Measurements from ENCODE around the gene TARBP1.

TARBP1 gene

DNA sequence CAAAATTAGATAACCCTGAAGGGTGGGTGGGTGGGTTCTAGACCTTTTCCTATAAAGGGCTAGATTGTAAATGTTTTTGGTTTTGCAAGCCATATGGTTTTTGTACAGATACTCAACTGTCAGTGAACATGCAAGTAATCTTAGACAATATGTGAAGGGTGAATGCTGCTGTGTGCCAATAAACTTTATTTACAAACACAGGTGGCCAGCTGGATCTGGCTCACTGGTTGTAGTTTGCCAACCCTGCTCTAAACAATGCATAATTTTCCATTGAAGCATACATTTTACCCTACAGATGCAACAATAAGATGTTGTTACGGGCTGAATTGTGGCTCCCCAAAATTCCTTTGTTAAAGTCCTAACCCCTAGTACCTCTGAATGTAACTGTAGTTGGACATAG is 18.6 kb upstream of the TARBP1 start:
- TF ChIP-seq, protein P1, sequence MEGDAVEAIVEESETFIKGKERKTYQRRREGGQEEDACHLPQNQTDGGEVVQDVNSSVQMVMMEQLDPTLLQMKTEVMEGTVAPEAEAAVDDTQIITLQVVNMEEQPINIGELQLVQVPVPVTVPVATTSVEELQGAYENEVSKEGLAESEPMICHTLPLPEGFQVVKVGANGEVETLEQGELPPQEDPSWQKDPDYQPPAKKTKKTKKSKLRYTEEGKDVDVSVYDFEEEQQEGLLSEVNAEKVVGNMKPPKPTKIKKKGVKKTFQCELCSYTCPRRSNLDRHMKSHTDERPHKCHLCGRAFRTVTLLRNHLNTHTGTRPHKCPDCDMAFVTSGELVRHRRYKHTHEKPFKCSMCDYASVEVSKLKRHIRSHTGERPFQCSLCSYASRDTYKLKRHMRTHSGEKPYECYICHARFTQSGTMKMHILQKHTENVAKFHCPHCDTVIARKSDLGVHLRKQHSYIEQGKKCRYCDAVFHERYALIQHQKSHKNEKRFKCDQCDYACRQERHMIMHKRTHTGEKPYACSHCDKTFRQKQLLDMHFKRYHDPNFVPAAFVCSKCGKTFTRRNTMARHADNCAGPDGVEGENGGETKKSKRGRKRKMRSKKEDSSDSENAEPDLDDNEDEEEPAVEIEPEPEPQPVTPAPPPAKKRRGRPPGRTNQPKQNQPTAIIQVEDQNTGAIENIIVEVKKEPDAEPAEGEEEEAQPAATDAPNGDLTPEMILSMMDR (conservative IDR thresholded peaks at IDR 0.05), result no peak
- TF ChIP-seq ZFX (IDR thresholded peaks at IDR 0.05), result no peak
- no peak overlapping the region for H3K27ac ChIP-seq

DNA sequence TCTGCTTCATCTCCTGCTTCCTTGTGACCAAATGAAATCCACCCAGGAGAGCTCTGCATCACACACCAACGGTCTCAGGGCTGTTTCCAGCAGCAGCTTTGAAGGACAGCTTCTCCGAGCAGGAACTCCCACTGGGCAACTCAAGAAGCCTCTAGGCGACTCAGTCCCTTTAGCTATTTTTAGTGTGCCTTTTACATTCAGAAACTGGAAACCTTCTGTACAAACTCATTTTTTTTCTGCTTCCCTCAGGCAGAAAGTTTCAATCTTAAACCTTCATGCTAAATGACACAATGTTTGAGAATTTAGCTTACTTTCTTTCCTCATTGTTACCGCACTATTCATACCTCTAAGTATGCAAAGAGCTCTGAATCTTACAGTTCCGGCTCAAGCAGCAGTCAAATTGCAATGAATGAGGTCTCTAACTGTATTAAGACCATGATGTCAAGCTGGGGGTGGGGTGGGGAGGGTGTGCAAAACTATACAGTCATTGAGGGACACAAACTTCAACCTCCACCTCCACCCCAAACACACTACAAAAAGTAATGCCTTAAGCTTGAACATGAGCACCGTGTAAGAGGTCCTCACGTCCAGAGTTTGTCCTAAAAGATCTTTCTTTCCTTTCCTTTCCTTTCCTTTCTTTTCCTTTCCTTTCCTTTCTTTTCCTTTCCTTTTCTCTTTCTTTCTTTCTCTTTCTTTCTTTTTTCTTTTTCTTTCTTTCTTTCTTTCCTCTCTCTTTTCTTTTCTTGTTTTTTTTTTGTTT is 16.4 kb upstream of the TARBP1 start:
- no peak overlapping the region for H3K27ac ChIP-seq

DNA sequence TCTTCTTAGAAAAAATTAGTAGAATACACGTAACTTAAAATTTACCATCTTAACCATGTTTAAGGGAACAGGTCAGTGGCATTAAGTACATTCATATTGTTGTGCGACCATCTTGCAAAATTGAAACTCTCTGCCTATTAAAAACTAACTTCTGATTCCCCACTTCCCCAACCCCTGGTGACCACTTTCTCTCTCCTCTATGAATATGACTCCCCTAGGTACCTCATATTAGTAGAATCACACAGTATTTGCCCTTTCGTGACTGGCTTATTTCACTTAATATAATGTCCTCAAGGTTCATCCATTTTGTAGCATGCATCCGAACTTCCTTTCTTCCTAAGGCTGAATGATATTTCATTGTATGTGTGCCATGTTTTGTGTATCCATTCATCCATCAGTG is 15.1 kb upstream of the TARBP1 start:
- no peak overlapping the region for H3K27ac ChIP-seq
- TF ChIP-seq, protein P1 (conservative IDR thresholded peaks at IDR 0.05), result no peak

More for the DNA sequence above, 16.4 kb upstream of the TARBP1 start:
- no peak for TF ChIP-seq ZFX (IDR thresholded peaks at IDR 0.05)
- TF ChIP-seq, protein P1 (conservative IDR thresholded peaks at IDR 0.05), result no peak

DNA sequence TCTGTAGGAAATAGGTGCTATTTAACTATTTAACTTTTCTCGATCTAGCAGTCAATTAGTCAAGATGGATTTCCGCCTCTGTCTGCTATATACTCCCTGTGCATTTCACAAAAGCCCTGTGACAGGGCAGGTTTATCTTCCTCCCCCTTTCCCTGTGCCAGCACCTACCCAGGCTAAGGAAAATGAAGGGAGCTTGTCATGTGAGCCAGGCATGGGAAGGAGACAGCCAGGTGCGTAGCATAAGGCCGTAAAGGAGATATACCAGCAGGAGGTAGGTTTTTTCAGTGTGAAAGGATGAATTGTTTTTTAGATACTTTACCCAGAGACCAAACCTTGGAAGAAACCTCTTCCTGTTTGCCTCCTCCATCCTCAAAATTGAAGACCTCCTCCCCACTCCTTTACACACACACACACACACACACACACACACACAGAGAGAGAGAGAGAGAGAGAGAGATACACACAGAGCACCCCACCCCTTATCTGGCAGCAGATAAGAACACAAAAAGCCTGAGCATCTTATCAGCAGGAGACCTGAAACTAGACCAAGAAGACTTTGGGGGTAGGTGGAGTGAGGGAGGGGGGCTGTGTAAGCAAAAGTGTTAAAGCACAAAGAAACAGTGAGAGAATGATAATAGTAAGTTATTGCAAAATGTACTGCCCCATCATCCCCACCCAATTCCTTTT is 12.0 kb upstream of the TARBP1 start:
- TF ChIP-seq, protein P1 (conservative IDR thresholded peaks at IDR 0.05), result no peak
- no peak for TF ChIP-seq ZFX (IDR thresholded peaks at IDR 0.05)
- no peak overlapping the region for H3K27ac ChIP-seq

DNA sequence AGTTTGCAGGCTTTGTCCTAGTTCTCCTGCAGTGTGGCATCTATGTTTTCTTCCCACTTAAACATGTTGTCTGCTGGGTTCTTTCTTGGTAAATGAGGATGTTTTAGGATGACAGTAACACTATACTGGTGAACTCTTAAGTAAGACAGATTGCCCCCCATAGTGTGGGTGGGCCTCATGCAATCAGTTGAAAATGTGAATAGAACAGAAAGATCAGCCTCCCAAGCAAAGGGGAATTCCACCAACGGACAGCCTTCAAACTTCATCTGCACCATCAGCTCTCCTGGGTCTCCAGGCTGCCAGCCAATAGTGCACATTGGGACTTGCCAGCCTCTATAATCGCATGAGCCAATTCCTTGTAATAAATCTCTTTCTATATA is 10.7 kb upstream of the TARBP1 start:
- H3K27ac ChIP-seq, result no peak overlapping the region
- no peak for TF ChIP-seq ZFX (IDR thresholded peaks at IDR 0.05)
- TF ChIP-seq, protein P1 (conservative IDR thresholded peaks at IDR 0.05), result no peak

DNA sequence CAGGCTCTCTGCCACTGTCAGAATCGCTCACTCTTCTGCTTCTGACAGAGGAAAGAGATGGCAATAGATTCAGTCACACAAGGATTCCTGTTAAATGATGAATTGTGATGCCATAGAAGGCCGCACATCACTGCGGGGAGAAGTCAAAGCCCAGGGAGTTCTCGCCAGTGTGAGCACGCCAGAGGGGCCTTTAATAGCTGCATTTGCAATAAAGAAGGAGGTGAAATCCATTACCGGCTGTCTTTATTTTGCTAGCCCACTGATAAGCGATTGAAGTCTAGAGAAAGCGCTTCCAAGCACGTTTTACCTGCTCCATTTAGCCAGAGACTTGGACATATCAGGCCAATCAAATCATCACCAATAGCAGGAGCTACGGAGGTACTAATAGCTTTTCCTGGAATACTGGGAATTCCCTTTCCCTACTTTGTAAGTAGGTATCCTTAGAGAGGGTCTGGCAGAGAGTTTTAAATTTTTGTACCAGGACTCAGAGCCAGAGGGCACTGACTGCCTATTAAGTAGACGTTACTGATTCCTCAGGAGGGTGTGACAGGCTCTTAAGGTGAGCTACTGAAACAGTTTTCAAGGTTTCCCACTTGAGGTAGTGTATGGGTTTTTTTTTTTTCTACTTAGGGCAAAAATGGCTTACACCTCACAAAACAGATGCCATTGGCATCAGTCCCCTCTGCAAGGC is 10.2 kb upstream of the TARBP1 start:
- TF ChIP-seq, protein P1 (conservative IDR thresholded peaks at IDR 0.05), result no peak
- no peak for TF ChIP-seq ZFX (IDR thresholded peaks at IDR 0.05)
- H3K27ac ChIP-seq, result no peak overlapping the region
